A549 (cell line): Measurements from ENCODE around the gene ACACA.

Experiments
- BHLHE40 ChIP-seq: IDR thresholded peaks from 2 replicates; pipeline ENCODE4 v1.6.1; 2012; ENCODE audit warnings: low read depth, low read length, inconsistent platforms
- CTCF ChIP-seq: fragments of >200 bp; sonication (Bioruptor Twin); formaldehyde crosslinking; IDR thresholded peaks from 3 replicates; pipeline ENCODE4 v1.5.1; 2016
- ELK1 ChIP-seq: fragments of 150-350 bp; IDR thresholded peaks from 2 replicates; pipeline ENCODE4 v1.6.1; 2014; ENCODE audit warnings: low read depth, mild to moderate bottlenecking, low read length
- EP300 ChIP-seq, 2 experiments: fragments of >200 bp; sonication (Bioruptor Twin); formaldehyde crosslinking; IDR thresholded peaks; 2 replicates in 1 of 2; 3 replicates in 1 of 2; pipeline ENCODE4 v1.6.1; 2016 to 2017
- FOSB ChIP-seq: fragments of 250-450 bp; sonication (Bioruptor Pico); IDR thresholded peaks from 2 replicates; pipeline ENCODE4 v1.5.0; 2020; ENCODE audit warnings: mild to moderate bottlenecking, moderate library complexity
- FOSL2 ChIP-seq, 2 experiments: fragments of 450-650 bp in 1 of 2; fragments of >200 bp in 1 of 2; sonication (Bioruptor Twin) in 1 of 2; formaldehyde crosslinking; IDR thresholded peaks; 2 replicates each; pipeline versions ENCODE4 v1.5.0 to v1.6.1; 2016 to 2020; ENCODE audit warnings: mild to moderate bottlenecking in 1 of 2, moderate library complexity in 1 of 2
- HOXA7 ChIP-seq: fragments of 250-450 bp; sonication (Bioruptor Pico); IDR thresholded peaks from 2 replicates; pipeline ENCODE4 v1.5.0; 2020; ENCODE audit warnings: mild to moderate bottlenecking, moderate library complexity
- JUN ChIP-seq, 2 experiments: fragments of >200 bp; sonication (Bioruptor Twin); formaldehyde crosslinking; IDR thresholded peaks; 2 replicates in 1 of 2; 3 replicates in 1 of 2; pipeline ENCODE4 v1.6.1; 2016 to 2017
- MAFK ChIP-seq: fragments of 450-650 bp; IDR thresholded peaks from 2 replicates; pipeline ENCODE4 v1.6.1; 2014; ENCODE audit not compliant: partially characterized antibody
- PBX3 ChIP-seq: IDR thresholded peaks from 2 replicates; pipeline ENCODE4 v1.6.1; 2012
- POLR2A ChIP-seq: IDR thresholded peaks from 2 replicates; pipeline ENCODE4 v1.6.1; 2012; ENCODE audit warnings: mild to moderate bottlenecking, low read length
- SMC3 ChIP-seq: fragments of >200 bp; sonication (Bioruptor Twin); formaldehyde crosslinking; IDR thresholded peaks from 3 replicates; pipeline ENCODE4 v1.6.1; 2018; ENCODE audit warnings: inconsistent platforms
- TP53 ChIP-seq: fragments of 250-450 bp; sonication (Bioruptor Pico); IDR thresholded peaks from 2 replicates; pipeline ENCODE4 v1.5.0; 2021; ENCODE audit warnings: mild to moderate bottlenecking, moderate library complexity
- USF2 ChIP-seq: fragments of 450-650 bp; IDR thresholded peaks from 2 replicates; pipeline ENCODE4 v1.6.1; 2014; ENCODE audit warnings: antibody characterized with exemption

GRCh38 chr17:37200497-37200896, 206.1 kb downstream of the ACACA start:
- TF ChIP-seq POLR2A (no peak), JUN (IDR thresholded peaks at IDR 0.05) (no peak), CTCF (no peak), EP300 (IDR thresholded peaks at IDR 0.05) (no peak), TP53 (CRISPR knock-in tag) (no peak), SMC3 (no peak), FOSB (CRISPR knock-in tag) (no peak), HOXA7 (CRISPR knock-in tag) (no peak), BHLHE40 (no peak), USF2 (no peak), PBX3 (no peak), ELK1 (no peak), FOSL2 (IDR thresholded peaks at IDR 0.05) (no peak), FOSL2 (CRISPR knock-in tag; IDR thresholded peaks at IDR 0.05) (no peak), MAFK (no peak)
